GM12872 (cell line): ENCODE data around the gene NXF1.
A peak's percentile ranks its signal among the peaks of the same experiment; 100 is the strongest.

Source experiments
- TF ChIP-seq, protein P1 (sequence below): IDR thresholded peaks from 3 replicates; pipeline ENCODE4 v1.5.1; 2011; ENCODE audit warnings: low read depth, mild to moderate bottlenecking, low read length, moderate library complexity; ENCODE audit not compliant: insufficient read depth

NXF1 gene

DNA sequence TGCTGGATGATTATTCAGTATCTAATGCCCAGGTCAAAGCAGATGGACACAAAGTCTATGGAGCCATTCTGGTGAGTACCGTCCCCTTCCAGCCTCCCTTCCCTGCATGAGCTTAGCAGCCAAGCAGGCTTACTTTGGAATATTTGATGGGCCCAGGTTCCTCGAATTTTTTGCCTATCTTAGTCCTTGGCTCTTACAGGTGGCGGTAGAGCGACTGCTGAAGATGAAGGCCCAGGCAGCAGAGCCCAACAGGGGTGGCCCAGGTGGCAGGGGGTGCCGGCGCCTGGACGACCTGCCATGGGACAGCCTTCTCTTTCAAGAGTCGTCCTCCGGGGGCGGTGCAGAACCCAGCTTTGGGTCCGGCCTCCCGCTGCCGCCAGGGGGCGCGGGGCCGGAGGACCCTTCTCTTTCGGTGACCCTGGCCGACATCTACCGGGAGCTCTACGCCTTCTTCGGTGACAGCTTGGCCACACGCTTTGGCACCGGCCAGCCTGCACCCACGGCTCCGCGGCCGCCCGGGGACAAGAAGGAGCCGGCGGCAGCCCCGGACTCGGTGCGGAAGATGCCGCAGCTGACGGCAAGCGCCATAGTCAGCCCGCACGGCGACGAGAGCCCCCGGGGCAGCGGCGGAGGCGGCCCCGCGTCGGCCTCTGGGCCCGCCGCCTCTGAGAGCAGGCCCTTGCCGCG is 18.8 kb downstream of the NXF1 start:
- TF ChIP-seq, protein P1, sequence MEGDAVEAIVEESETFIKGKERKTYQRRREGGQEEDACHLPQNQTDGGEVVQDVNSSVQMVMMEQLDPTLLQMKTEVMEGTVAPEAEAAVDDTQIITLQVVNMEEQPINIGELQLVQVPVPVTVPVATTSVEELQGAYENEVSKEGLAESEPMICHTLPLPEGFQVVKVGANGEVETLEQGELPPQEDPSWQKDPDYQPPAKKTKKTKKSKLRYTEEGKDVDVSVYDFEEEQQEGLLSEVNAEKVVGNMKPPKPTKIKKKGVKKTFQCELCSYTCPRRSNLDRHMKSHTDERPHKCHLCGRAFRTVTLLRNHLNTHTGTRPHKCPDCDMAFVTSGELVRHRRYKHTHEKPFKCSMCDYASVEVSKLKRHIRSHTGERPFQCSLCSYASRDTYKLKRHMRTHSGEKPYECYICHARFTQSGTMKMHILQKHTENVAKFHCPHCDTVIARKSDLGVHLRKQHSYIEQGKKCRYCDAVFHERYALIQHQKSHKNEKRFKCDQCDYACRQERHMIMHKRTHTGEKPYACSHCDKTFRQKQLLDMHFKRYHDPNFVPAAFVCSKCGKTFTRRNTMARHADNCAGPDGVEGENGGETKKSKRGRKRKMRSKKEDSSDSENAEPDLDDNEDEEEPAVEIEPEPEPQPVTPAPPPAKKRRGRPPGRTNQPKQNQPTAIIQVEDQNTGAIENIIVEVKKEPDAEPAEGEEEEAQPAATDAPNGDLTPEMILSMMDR, result peak; percentile 99

DNA sequence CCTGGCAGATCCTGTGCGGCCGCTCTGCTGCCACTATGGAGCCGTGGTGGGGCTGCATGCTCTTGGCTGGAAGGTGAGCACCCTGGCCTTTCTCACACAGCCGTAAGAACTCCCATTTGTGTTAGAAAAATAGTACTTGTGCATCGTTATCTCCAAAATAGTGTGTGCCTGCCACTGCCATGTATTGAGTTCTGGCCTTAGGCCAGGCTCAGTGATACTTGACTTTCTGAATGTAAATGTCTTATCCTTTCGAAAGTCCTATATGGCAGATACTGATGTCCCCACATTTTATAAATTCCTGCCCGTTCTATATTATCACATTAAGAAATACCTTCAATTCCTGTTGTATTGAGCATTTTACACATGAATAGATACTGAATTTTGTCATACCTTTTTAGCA is 22.5 kb downstream of the NXF1 start:
- TF ChIP-seq, protein P1, result no peak

DNA sequence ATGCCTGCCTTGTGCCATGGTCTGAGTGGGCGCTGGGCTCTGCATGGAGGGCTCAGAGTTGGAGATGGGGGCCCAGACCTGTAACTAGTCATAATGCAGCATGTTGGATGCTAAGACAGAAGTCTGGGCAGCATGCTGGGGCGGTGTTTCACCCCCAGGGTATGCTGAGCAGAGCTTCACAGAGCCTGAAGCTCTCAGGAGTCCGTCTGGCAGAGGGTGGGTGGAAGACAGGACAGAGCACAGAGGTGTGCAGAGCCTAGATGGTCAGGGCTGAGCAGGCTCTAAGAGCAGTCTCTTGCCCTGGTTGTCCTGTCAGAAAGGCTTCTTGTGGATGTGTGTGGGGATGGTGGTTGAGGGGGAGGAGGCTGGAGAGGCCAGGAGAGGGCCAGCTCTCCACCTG is 26.8 kb downstream of the NXF1 start:
- TF ChIP-seq, protein P1, result no peak

DNA sequence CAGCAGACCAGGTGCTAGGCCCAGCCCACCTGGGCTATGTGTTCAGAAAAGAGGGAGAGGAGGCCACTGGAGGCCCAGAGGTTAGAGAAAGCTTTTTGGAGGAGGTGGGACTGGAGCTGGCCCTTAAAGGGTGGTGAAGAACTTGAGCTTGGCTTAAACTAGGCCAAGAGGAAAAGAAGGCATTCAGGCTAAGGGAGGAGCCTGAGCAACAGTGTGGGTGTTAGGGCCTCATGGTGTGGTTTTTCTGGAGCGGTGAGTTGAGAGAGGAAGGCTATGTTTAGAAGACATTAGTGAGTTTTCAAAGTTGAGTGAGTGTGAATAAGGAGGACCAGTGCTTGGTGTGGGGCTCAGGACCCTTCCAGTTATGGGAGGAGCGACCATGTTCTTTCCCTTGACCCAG is 27.9 kb downstream of the NXF1 start:
- TF ChIP-seq, protein P1, result no peak

DNA sequence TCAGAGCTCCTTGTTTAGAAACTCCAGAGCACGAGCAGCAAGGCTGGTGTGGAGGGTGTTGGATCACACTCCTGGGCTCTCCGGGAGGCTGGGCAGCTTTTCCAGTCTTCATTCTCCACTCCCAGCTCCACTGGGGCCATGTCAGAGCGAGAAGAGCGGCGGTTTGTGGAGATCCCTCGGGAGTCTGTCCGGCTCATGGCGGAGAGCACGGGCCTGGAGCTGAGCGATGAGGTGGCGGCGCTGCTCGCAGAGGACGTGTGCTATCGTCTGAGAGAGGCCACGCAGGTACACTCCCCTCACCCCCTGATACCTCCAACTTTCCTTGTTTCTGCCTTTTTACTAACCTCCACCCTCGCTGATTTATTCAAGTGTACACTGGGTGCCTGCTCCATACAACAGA is 29.6 kb downstream of the NXF1 start:
- TF ChIP-seq, protein P1, result no peak

DNA sequence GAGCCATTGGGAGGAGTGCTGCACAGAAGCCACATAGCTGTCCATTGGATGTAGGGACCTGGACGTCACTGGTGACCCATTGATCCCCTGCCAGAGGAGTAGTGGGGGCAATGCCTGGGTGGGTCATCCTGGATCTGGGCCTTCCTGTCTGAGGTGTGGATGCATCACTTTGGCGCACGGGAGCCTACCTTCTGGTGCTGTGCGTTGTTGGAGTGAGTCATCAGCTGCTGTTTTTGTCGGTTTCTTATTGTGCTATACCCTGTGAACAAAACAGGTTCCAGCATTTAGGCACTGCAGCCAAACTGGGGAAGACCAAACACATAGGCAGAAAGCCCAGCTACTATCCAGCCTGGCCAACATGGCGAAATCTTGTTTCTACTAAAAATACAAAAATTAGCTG is 30.8 kb downstream of the NXF1 start:
- TF ChIP-seq, protein P1, result no peak

DNA sequence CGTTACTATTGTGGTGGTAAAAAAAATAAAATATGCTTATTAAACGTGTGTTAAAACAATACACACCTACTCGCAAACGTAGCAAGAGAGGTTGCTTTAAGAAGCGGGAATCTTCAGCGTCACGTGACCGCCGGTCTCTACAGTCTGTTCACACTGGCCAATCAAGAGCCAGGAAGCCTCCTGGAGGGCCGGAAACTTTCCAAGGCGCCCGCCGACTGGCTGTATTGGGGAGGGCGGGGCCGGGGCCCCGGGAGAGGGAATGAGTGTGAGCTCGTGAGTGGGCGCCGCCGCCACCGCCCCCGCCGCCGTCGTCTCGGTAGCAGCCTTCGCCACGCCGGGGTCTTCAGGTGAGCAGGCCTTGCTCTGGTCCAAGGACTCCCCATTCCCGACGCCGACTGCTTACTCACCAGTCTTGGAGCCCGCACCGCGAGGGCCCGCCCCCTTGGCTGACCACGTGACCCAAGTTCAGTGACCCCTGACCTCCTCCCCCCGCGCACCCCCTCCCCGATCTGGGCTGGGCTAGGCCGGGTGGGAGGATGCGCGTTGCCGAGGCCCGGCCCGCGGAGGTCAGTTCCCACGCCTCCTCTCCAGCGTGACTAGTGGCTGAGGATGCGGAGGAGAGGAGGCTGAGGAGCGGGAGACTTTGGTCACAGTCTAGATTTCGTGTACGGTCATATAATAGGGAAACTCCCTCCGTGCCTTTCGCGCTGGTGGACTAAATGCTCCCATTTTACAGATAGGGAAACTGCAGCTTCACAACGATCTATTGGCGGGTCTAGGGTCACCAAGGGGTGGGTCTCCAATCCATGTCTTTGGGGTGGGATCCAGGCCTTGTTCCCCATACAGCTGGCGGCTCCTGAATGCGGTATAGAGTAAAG is 33.9 kb downstream of the NXF1 start, which contains the start of gene TAF6L:
Gene TAF6L, plus strand, starts transcription at position 253 of the 878 bp plus-strand sequence. CDS start 4,388 bp downstream, outside the sequence.
- TF ChIP-seq, protein P1, result no peak
